Astrocyte (in vitro differentiated cells and primary cell): ENCODE data around the gene BMAL1.

Source experiments
- CTCF ChIP-seq: IDR thresholded peaks from 2 replicates; pipeline ENCODE4 v1.5.1; 2011; ENCODE audit warnings: low read depth, mild to moderate bottlenecking, inconsistent platforms, low read length, moderate library complexity; ENCODE audit not compliant: insufficient read depth
- EZH2 ChIP-seq: IDR thresholded peaks from 2 replicates; pipeline ENCODE4 v1.6.1; 2012; ENCODE audit warnings: mild to moderate bottlenecking, low read length, inconsistent platforms; ENCODE audit not compliant: insufficient read depth

GRCh38 chr11:13308704-13309103 is 31.1 kb downstream of the BMAL1 start:
- TF ChIP-seq EZH2 (no peak), CTCF (no peak)
